Activated T-cell treated with anti-CD3 and anti-CD28 coated beads for 4 hours (primary cell): Measurements from ENCODE around the gene LGALS1.

Source experiments
- DNase-seq: peaks from one replicate; pipeline ENCODE4 v3.0.0-alpha.2; 2020

The LGALS1 gene

GRCh38 chr22:37664249-37665101 is 11.0 kb upstream of the LGALS1 start:
- no peak for DNase-seq

DNA sequence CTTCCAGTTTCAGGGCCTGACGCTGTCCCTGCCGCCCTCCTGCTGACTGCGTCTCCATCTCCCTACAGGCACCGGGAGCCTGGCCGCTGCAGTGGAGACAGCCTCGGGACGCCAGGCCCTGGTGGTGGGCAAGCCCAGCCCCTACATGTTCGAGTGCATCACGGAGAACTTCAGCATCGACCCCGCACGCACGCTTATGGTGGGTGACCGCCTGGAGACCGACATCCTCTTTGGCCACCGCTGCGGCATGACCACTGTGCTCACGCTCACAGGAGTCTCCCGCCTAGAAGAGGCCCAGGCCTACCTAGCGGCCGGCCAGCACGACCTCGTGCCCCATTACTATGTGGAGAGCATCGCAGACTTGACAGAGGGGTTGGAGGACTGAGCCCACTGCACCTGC is 9.9 kb upstream of the LGALS1 start:
- no peak for DNase-seq

- no peak for DNase-seq
These were observed 5.8 kb upstream of the LGALS1 start for GRCh38 chr22:37669586-37669985.

GRCh38 chr22:37672206-37672919 is 3.1 kb upstream of the LGALS1 start:
- DNase-seq: no peak

DNA sequence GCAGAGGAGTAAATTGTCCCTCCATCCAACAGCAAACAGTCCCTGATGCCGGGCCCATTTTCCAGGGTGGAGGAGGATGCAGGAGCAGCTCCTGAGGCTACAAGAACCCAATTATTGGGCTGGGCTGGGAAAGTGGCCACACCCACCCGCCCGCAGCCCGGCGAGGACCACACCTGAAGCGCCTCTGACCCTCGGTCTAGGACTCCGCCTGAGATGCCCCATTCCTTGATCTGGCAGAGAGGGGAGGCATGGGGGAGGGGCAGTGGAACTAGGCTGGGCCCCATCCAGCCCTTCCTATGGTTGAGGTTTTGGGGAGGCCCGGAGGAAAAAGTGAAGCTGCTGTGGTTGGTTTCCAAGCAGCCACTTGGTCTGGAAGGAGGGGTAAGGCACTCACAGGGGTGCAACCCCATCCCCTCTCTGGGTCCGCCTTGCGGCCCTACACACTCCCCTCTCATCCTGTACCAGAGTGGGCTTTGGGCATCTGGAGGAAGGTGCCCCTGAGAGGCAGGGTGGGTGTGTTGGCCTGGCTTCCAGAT is 2.4 kb upstream of the LGALS1 start:
- no peak for DNase-seq

GRCh38 chr22:37674248-37674647 is 1.2 kb upstream of the LGALS1 start:
- no peak for DNase-seq

- no peak for DNase-seq
These were observed 697 bp downstream of the LGALS1 start for GRCh38 chr22:37675930-37676735.

DNA sequence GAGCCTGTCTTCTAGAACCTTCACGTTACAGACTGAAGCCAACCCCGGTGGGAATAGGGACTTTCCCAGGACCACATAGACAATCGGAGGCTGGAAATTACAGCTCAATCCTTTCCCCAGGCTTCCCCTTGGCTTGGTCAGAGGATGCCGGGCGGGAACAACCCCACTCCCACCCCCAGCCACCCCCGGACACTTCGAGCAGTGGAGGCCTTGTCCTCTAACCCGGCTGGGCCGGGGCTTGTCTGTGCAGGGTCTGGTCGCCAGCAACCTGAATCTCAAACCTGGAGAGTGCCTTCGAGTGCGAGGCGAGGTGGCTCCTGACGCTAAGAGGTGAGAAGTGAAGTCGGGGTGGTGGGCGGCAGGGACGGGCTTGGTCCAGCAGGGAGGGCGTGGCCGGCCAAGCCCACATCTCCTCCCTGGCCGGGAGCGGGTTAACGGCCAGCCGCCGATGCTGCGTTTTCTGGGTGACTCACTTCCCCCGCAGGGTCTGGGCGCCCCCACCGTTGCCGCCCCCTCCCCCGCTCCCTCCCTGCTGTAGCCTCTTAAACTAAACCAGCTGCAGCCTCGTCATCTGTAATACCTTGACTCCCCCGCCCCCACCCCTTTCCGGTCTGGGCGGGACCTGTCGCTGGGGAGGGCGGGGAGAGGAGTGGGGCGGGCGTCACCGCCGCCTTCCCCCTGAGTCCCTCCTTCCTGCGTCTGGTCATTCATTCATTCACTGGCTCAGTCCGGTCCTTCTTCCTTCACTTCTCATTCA is 1.5 kb downstream of the LGALS1 start:
- peak; percentile 98 for DNase-seq

- no peak for DNase-seq
These were observed 2.1 kb downstream of the LGALS1 start for GRCh38 chr22:37677493-37677974.

DNA sequence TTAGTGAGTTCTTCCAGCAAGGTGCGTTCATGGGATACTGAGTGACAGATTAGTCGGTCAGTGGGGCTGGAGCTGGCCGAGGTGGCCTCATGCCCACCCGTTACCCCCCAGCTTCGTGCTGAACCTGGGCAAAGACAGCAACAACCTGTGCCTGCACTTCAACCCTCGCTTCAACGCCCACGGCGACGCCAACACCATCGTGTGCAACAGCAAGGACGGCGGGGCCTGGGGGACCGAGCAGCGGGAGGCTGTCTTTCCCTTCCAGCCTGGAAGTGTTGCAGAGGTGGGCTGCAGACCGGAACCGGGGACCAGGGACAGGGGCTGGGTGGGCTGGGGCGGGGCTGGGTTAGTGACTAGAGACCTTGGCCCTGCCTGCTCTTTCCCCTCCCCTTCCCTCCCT is 2.9 kb downstream of the LGALS1 start:
- no peak for DNase-seq

- no peak for DNase-seq
These were observed 4.2 kb downstream of the LGALS1 start for GRCh38 chr22:37679670-37680069.

GRCh38 chr22:37680191-37680851 is 4.9 kb downstream of the LGALS1 start:
- DNase-seq: no peak

- no peak for DNase-seq
These were observed 5.6 kb downstream of the LGALS1 start for GRCh38 chr22:37681001-37681424.

DNA sequence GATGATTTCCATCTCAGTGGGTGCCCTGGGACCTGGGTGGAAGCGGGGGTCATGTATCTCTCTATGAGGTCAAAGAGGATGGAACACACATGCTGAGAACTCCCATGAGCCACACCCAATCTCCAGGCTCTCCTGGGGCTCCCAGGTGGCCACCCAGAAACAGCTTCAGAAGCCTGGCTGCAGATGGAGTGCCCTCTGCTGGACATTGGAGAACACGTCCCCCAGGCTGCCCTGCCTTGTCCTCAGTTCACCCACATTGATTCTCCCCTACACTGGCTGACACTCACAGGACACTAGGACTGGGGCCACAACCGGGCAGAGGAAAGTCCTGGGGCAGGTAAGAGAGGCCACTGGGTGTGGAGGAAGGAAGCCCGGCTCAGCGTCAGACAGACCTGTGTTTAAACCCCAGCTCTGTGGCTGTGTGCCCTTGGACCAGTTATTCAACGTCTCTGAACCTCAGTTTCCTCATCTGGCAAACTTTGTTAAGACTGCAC is 6.2 kb downstream of the LGALS1 start:
- DNase-seq: peak; percentile 71

GRCh38 chr22:37684803-37685615 is 9.6 kb downstream of the LGALS1 start:
- DNase-seq: no peak

DNA sequence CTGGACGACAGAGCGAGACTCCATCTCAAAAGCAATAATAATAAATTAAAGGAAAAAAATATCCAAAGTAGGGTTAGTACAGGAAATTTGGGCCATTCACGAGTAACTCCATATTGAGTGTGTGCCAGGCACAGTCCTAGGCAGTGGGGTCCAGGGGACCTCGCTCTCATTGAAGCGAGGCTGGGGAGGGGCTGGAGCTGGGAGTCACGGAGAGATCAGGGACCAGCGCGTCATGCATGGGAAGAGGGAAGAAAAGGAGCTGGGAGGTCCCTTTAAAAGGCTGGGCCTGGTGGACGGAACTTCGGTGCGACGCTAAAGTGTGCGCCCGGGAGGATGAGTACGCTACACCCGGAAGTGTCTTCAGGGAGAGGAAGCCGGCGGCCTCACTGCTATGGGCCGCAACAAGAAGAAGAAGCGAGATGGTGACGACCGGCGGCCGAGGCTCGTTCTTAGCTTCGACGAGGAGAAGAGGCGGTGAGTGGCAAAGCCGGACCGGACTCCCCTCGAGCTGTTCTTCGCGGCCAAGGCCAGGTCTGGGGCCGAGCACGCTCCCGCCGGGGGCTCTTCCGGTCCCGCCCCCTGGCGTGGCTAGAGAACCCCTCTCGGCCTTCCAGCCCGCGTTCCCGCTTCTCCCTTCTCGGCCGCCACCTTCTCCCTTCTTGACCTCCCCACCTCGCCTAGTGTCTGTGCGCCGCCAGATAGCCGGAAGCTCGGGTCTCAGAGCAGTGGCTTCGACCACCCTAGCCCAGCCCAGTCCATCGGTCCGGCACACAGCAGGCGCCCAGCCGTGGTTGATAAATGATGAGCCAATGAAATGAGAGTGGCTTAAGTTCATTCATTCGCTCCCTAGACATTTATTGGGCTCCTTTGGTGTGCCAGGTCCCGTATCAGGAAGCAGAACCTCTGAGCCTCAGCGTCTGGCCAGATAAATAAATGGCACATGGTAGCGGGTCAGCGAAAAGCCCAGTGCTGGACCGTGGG is 10.9 kb downstream of the LGALS1 start, which contains the start of gene NOL12:
Gene NOL12 (plus strand): TSS at position 342 of the 981 bp plus-strand sequence. CDS start 50 bp downstream, at position 392.
- peak; percentile 66 for DNase-seq

DNA sequence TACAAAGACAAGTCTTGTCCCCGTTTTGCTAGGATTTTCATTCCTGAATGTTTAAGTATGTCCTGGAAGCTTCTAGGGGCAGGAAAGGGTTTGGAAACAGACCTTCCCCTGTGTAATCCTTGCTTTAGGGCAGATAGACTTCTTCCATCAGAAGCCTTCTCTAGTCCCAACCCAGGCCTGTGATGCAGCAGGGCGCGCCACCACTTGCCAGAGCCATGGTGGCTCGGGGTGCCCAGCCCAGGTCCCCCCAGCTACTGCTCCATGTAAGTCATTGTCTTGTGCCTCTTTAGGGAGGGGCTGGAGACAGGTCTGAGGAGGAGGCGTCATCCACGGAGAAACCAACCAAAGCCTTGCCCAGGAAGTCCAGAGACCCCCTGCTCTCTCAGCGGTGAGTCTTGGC is 15.0 kb downstream of the LGALS1 start:
- DNase-seq: no peak

DNA sequence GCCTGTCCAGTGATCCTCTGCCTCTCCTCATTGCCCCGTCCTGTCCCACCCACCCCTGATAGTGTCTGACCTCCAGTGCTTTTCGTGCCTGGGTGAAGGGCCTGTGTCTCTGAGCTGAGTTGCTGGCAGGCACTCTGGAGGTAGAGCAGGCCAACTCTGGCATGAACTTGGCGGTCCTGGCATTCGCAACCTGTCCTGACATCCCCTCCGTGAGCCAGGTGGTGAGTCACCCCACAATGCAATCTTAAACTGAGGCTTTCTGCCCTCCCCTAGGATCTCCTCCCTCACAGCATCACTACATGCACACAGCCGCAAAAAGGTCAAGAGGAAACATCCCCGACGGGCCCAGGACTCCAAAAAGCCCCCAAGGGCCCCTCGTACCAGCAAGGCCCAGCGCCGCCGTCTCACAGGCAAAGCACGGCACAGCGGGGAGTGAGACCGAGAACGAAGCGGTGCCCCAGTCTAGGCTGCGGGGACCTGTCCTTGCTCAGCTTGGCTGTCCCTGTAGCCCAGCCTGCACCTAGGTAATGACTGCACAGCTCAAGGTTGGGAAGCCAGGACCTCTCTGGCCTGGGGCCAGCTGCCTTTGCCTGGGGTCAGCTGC is 15.6 kb downstream of the LGALS1 start:
- DNase-seq: no peak
